ENCODE measurements around the gene CDC42BPG.
A peak's percentile ranks its signal among the peaks of the same experiment; 100 is the strongest.
"Not testable (repeated sequence)": the region's sequence is repeated elsewhere in the genome, so short reads cannot be mapped to it uniquely, and the experiment has no call there.

CDC42BPG gene

GRCh38 chr11:64851831-64852351, 7.4 kb upstream of the CDC42BPG start:
- Histone ChIP-seq H3K27ac (ENCODE audit: low read length) (no peak overlapping the region), H3K4me1 (ENCODE audit: insufficient read depth, low read length) (no peaks in the 10 kb centered on the region; the same call in 1 of the 2 replicates), H3K27me3 (ENCODE audit: insufficient read depth, low read length) (no peaks in the 10 kb centered on the region), H3K9ac (ENCODE audit: low read depth, low read length) (no peak overlapping the region), H3K36me3 (ENCODE audit: insufficient read depth, low read depth, low read length) (peaks cover 3% of the 10 kb centered on the region; the same call in 1 of the 2 replicates), H3K9me3 (ENCODE audit: insufficient read depth, low read depth, low read length) (no peaks in the 10 kb centered on the region), H3K4me3 (ENCODE audit: low read length) (no peak overlapping the region)

GRCh38 chr11:64850979-64851567, 6.6 kb upstream of the CDC42BPG start:
- H3K4me1 ChIP-seq (ENCODE audit: insufficient read depth, low read length): no peaks in the 10 kb centered on the region; the same call in 1 of the 2 replicates
- H3K36me3 ChIP-seq (ENCODE audit: insufficient read depth, low read depth, low read length): peaks cover 3% of the 10 kb centered on the region; the same call in 1 of the 2 replicates
- H3K4me3 ChIP-seq (ENCODE audit: low read length): no peak overlapping the region
- no peaks in the 10 kb centered on the region for H3K27me3 ChIP-seq (ENCODE audit: insufficient read depth, low read length)
- no peaks in the 10 kb centered on the region for H3K9me3 ChIP-seq (ENCODE audit: insufficient read depth, low read depth, low read length)
- H3K27ac ChIP-seq (ENCODE audit: low read length): no peak overlapping the region
- no peak overlapping the region for H3K9ac ChIP-seq (ENCODE audit: low read depth, low read length)

- Histone ChIP-seq H3K27ac (ENCODE audit: low read length) (no peak overlapping the region), H3K4me1 (ENCODE audit: insufficient read depth, low read length) (no peaks in the 10 kb centered on the region; the same call in 1 of the 2 replicates), H3K4me3 (ENCODE audit: low read length) (no peak overlapping the region), H3K36me3 (ENCODE audit: insufficient read depth, low read depth, low read length) (peaks cover 2% of the 10 kb centered on the region; the same call in 1 of the 2 replicates), H3K9me3 (ENCODE audit: insufficient read depth, low read depth, low read length) (no peaks in the 10 kb centered on the region), H3K27me3 (ENCODE audit: insufficient read depth, low read length) (no peaks in the 10 kb centered on the region), H3K9ac (ENCODE audit: low read depth, low read length) (no peak overlapping the region)
These were observed 5.3 kb upstream of the CDC42BPG start for GRCh38 chr11:64849598-64850356.

GRCh38 chr11:64848826-64849597, 4.6 kb upstream of the CDC42BPG start:
- peaks cover 1% of the 10 kb centered on the region; the same call in 1 of the 2 replicates for H3K27me3 ChIP-seq (ENCODE audit: insufficient read depth, low read length)
- no peak overlapping the region for H3K27ac ChIP-seq (ENCODE audit: low read length)
- H3K4me3 ChIP-seq (ENCODE audit: low read length): no peak overlapping the region
- H3K9ac ChIP-seq (ENCODE audit: low read depth, low read length): no peak overlapping the region
- H3K36me3 ChIP-seq (ENCODE audit: insufficient read depth, low read depth, low read length): no peaks in the 10 kb centered on the region
- H3K9me3 ChIP-seq (ENCODE audit: insufficient read depth, low read depth, low read length): no peaks in the 10 kb centered on the region
- peaks cover under 1% of the 10 kb centered on the region; the same call in 1 of the 2 replicates for H3K4me1 ChIP-seq (ENCODE audit: insufficient read depth, low read length)

GRCh38 chr11:64848214-64848825, 3.9 kb upstream of the CDC42BPG start:
- Histone ChIP-seq H3K36me3 (ENCODE audit: insufficient read depth, low read depth, low read length) (no peaks in the 10 kb centered on the region), H3K4me1 (ENCODE audit: insufficient read depth, low read length) (peaks cover 3% of the 10 kb centered on the region; the same call in 1 of the 2 replicates), H3K27ac (ENCODE audit: low read length) (no peak overlapping the region), H3K27me3 (ENCODE audit: insufficient read depth, low read length) (peaks cover 5% of the 10 kb centered on the region; the same call in 1 of the 2 replicates), H3K4me3 (ENCODE audit: low read length) (no peak overlapping the region), H3K9me3 (ENCODE audit: insufficient read depth, low read depth, low read length) (no peaks in the 10 kb centered on the region), H3K9ac (ENCODE audit: low read depth, low read length) (no peak overlapping the region)

GRCh38 chr11:64846998-64847666, 2.7 kb upstream of the CDC42BPG start:
- Histone ChIP-seq H3K9ac (ENCODE audit: low read depth, low read length) (no peak overlapping the region), H3K36me3 (ENCODE audit: insufficient read depth, low read depth, low read length) (no peaks in the 10 kb centered on the region), H3K9me3 (ENCODE audit: insufficient read depth, low read depth, low read length) (no peaks in the 10 kb centered on the region), H3K27me3 (ENCODE audit: insufficient read depth, low read length) (peaks cover 5% of the 10 kb centered on the region; the same call in 1 of the 2 replicates), H3K4me3 (ENCODE audit: low read length) (no peak overlapping the region), H3K27ac (ENCODE audit: low read length) (no peak overlapping the region), H3K4me1 (ENCODE audit: insufficient read depth, low read length) (peaks cover 10% of the 10 kb centered on the region)

GRCh38 chr11:64845776-64846129, 1.3 kb upstream of the CDC42BPG start:
- not testable (repeated sequence) for H3K27ac ChIP-seq (ENCODE audit: low read length); H3K36me3 ChIP-seq (ENCODE audit: insufficient read depth, low read depth, low read length); H3K27me3 ChIP-seq (ENCODE audit: insufficient read depth, low read length); H3K9ac ChIP-seq (ENCODE audit: low read depth, low read length); H3K4me3 ChIP-seq (ENCODE audit: low read length); H3K9me3 ChIP-seq (ENCODE audit: insufficient read depth, low read depth, low read length)
- H3K4me1 ChIP-seq (ENCODE audit: insufficient read depth, low read length): peaks cover 11% of the 10 kb centered on the region

GRCh38 chr11:64845129-64845775, 799 bp upstream of the CDC42BPG start:
- Histone ChIP-seq H3K9me3 (ENCODE audit: insufficient read depth, low read depth, low read length) (no peaks in the 10 kb centered on the region), H3K27ac (ENCODE audit: low read length) (no peak overlapping the region), H3K4me3 (ENCODE audit: low read length) (peak overlapping the region; percentile 68; the same call in 1 of the 2 replicates), H3K9ac (ENCODE audit: low read depth, low read length) (peak overlapping the region; percentile 67; the same call in 1 of the 2 replicates), H3K36me3 (ENCODE audit: insufficient read depth, low read depth, low read length) (0 out of 2 replicates have a peak, but pooled peaks cover 3% of the 10 kb centered on the region), H3K4me1 (ENCODE audit: insufficient read depth, low read length) (peaks cover 11% of the 10 kb centered on the region), H3K27me3 (ENCODE audit: insufficient read depth, low read length) (peaks cover 5% of the 10 kb centered on the region; the same call in 1 of the 2 replicates)

GRCh38 chr11:64843686-64844329, 645 bp downstream of the CDC42BPG start:
- no peak overlapping the region for H3K27ac ChIP-seq (ENCODE audit: low read length)
- H3K9ac ChIP-seq (ENCODE audit: low read depth, low read length): peak overlapping the region; percentile 13
- peak overlapping the region; percentile 68 for H3K4me3 ChIP-seq (ENCODE audit: low read length)

More at GRCh38 chr11:64843686-64844329, 645 bp downstream of the CDC42BPG start:
- Histone ChIP-seq H3K9me3 (ENCODE audit: insufficient read depth, low read depth, low read length) (no peaks in the 10 kb centered on the region), H3K27me3 (ENCODE audit: insufficient read depth, low read length) (peaks cover 5% of the 10 kb centered on the region; the same call in 1 of the 2 replicates), H3K4me1 (ENCODE audit: insufficient read depth, low read length) (peaks cover 11% of the 10 kb centered on the region), H3K36me3 (ENCODE audit: insufficient read depth, low read depth, low read length) (peaks cover 13% of the 10 kb centered on the region)

Measured in iPS-20b (cell line).